Activated T-helper 1 cell treated with anti-CD3 and anti-CD28 coated beads, Interleukin-2, amount 50 U/mL, for 16 hours (primary cell): Measurements from ENCODE around the gene DNAJA3.

Source experiments
- DNase-seq, 2 donors: peaks; one replicate each; pipeline ENCODE4 v3.0.0-alpha.2; 2020; ENCODE audit warnings: low read depth in 1 of 2, low spot score in 1 of 2

The DNAJA3 gene

DNA sequence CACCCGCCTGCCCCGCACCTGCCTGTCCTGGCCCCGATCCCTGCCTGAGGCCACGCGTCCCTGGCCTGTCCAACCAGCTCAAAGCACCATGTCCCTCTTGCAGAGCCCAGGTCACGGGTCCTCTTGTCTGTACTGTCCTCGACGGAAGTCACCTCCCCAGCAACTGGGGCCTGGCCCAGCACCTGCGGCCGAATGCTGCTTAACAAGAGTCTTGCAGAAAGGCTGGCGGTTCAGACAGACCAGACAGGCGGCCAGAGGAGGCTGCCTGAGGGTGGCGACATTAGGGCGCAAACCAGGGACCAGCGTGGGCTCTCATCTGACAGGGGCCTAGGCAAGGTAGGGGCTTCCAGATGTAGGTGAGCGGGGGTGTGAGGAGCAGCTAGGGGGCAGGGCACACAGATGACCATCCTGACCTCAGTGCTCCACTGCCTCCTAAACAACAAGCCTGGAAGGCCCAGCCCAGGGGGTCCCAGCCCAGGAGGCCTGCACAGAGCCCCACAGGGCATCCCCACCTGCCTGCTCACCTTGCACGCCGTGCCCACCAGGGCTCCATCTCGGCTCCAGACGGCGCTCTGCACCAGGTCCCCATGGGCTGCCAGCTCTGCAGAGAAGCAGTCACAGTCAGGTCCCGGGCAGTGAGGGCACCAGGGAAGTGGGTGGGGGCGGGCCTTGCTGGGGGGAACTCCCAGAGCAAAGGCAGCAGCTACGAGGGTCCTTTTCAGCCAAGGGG is 20.5 kb upstream of the DNAJA3 start:
- DNase-seq, result no peak

DNA sequence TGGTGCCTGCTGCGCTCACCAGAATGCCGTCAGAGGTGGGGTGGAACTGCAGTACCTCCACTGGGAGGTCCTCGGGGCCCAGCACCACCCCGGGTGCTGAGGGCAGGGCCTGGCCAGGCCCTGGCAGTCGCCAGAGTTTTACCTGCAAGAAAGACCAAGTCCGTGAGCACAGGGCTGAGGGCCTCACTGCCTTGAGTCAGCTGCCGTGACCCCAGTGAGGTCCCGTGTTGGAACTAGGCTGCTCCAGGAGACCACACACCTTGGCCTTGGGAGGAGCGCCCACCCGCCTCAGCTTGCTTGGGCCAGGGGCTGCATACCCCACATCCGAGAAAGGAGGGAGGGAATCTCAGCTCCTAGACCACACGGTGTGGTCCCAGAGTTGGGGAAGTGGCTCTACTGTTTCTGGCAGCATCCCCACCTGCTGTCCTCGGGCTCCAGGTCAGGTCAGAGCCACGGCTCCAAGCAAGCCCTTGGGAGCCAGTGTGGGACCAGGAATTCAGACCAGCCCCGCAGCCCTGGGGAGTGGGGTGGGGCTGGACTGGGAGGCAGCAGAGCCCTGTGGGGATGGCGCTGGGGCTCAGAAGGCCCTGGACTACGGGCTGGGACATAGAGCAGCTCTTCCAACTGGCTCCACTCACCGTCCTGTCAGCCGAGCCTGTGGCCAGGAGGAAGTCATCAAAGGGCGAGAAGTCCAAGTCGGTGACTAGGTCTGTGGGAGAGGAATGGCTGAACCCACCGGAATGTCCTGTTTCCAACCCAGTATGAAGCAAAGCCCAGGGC is 17.9 kb upstream of the DNAJA3 start:
- DNase-seq, result no peak

DNA sequence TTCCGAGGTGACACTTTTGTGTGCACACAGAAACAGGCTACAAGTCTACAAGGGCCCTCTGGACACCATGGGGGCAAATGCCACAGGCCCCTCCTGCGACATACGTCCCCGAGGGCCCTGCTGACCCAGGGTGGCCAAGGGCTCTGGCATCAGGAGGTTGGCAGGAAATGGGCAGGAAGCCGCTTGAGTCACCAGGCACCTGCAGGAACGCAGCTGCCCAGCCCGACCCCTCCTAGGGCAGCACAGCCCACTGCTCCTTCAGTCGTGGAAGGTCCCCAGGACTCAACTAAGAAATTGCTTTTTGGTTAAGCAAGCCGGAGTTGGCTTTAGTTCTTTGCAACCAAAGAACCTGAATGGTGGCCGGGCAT is 17.4 kb upstream of the DNAJA3 start:
- no peak for DNase-seq

DNA sequence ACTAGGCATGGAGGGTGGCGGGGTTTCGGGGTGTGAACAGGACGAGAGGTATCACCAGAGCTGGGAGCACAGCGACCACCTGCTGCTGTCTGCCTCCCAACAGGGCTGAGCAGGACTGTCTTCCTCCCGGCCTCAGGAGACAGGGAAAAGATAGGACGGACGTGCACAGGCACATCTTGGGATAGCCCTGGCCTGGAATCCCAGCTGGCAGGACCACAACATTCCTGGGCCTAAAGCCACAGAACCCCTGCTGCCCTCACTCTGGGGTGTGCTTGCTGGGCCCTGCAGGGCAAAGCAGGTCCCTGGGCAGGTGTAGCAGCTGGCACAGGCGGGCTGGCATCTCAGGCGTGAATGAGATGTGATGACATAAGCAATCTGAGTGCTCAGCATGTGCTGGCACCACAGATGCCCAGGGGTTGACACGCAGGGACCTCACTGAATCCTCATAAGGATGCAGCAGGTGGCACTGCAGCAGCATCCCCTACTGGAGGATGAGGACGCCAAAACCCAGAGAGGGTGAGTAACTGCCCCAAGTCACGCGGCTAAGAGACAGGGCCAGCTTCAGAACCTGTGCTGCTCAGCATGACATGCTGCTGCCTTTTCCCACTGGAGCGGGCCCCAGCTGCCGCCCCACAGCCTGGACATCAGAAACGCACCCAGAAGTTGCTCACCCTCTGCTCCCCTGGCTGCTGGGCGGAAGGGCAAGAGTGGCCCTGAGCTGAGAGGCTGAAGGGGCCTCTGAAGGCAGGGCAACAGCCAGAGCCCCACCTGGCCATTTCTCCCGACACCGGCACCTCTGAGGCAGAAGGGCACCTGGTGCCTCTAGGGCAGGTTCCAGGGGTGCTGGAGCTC is 16.4 kb upstream of the DNAJA3 start:
- no peak for DNase-seq

DNA sequence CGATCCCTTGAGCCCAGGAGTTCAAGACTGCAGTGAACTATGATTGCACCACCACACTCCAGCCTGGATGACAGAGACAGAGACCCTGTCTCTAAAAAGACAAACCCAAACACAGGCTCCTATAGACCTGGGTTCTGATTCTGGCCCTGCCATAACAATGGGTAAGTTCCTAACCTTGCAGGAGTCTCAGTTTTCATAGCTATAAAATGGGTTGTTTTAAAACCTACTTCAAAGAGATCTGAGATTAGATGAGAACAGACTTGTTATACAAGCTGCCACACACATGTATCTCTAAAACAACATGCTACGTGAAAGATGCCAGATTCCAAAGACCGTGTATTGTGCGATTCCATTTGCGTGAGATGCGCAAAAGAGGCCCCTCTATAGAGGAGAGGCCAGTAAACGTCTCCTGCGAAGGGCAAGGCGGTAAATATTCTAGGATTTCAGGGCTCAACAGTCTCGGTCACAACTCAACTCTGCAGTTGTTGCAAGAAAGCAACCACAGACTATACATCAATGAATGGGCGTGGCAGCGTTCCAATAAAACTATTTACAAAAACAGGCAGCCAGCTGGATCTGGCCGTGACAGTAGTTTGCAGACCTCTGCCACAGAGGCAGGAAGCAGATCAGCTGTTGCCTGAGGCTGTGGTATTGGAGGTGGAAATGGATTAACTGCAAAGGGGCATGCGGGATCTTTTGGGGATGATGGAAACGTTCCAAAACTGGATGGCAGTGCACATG is 15.2 kb upstream of the DNAJA3 start:
- DNase-seq, result no peak

DNA sequence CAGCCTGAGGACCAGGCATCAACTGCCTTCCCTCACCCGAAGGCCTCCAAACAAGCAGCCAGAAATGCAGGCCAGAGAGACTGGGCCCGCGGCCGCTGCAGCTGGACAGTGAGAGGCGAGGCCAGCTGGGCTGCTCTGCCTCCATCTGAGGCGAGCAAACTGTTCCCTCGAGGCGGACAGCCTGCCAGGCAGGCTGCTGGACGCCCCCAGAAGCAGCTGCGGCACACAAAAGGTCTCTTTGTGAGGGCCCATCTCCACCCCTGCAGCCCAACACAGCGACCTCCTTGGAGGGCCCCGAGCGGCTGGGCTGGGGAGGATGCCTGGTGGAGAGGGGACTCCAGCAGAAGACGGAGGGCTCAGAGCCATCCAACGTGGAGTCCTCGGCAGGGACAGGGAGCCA is 14.0 kb upstream of the DNAJA3 start:
- no peak for DNase-seq

DNA sequence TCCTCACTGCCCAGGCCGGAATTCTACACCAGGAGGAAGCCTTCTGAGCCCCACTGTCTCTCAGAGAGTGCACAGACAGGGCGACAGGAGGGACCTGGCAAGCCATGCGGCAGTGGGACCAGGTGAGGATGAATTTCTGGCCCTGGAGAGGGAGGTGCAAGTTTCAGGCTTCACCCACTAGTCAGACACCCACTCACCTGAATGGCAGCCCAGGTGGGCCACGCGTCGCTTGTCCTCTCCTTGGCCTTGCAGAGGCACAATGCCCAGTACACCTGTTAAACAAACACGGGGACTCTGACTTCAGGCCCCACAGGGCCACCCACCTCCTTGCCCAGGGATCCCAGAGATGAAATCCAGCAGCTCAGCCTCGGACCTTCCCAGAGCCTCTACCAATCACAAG is 13.5 kb upstream of the DNAJA3 start:
- DNase-seq, result no peak

DNA sequence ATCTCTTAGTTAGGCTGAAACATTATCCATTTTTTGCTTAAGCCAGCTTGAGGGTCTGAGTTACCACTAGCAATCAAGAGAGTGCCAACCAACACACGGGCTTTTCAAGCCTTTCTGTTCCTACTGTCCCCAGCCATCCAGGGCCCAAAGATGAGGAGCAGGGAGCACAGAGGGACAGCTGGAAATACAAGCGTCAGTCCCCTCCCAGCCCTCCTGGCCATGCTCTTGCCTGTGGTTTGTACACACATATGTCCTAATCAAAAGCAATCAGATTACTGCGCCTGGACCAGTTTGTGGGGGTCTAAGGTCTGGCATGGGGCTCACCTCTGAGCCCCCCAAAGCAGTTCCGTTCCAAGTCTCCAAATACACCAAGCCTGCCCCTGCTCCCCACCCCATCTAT is 12.8 kb upstream of the DNAJA3 start:
- DNase-seq, result no peak

DNA sequence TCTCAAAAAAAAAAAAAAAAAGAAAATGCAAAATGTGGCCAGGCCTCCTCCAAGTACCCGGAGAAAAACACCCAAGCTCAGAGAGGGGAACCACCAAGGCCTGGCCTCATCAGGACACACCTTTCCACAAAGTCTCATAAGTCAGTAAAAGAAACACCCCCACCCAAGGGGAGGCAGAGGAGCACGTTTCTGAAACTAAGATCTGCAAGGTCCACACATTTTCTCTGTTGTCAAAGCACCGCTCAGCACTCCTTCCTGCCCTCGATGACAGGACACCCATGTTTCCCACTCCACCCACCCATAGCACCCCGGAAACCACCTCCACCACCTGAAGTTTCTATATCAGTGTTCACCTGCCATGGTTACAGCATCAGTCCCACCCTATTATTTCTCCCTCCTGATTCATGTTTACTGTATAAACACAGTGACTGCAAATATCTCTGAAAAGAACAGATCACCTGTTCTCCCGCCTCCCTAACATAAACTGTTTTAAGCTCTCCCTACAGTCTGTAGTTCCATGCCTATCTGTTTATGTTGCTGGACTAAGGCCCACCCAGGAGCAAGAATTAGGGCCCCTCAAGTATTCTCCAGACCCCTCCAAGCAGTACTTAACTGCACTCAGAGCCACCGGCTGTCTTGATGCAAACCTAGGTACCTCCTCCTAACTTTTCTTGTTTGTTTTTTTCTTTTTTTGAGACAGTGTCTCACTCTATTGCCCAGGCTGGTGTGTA is 11.3 kb upstream of the DNAJA3 start:
- peak; percentile 47 to 76 for DNase-seq

DNA sequence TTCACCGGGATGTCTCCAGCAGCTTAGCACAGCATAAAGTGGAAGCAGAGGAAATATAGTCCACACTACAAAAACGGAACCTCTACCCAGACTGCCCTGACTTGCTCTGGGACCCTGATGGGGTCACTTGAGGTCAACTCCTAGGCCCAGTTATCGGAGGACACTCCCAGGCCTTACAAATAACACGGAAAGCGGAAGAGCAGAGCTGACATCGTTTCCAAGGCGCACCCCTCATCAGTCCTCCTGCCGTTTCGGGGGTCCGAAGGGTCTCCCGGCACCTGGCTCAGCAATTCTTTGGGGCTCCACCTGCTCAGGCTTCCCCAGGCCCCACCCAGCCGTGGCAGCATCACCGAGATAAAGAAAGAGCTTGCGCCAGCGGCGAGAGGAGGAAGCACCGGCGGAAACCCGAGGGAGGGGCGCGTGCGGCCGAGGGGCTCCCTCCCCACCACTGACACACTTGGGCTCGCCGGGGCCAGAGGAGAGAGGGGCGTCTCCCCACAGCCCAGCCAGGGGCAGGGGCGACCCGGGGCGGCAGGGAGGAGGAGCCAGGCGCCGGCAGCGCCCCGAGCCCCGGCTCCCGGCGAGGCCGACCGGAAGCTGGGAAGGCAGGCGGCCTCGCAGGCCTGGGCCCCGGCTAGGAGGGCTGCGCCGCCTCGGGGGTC is 10.0 kb upstream of the DNAJA3 start:
- DNase-seq, result peak; percentile 37 to 44

DNA sequence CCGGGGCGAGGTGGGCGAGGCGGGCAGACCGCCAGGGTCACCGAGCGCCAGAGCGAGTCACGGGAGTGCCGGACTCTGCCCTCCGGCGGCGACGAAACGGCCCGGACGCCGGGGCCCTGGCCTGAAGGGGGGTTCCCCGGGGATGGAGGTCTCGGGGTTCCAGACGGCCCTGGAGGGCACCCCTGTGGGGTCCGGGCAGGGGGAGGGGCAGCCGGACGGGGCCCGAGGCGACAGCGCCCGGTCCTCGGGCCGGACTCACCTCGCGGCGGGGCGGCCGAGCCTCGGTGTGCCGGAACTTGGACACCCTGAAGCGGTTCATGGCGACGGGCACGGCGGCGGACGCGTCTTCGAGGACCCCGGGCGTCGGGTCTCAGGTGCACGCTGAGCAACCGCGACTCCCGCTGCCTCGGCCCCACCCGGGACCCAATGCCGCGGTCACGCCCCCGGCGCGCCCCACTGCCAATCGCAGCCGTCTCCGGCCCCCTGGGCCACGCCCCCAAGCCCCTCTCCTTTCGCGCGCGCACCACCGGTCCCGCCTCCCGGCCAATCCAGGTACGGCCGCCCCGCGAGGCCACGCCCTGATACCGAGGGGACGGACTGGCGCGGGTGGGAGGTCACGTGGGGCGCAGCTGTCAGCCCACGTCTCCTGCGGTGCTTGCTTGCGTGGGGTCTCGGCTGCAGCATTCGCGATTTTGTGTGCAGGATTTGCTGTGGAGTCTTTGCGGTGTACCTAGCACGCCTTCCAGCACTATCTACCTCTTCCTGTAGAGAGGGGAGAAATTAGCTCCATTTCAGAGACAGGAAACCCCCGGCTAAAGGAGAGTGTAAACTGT is 9.3 kb upstream of the DNAJA3 start, which contains the start of gene CORO7:
CORO7 (minus strand) TSS at position 397 of the 833 bp plus-strand sequence; CDS start at position 319, 78 bp downstream.
- DNase-seq, result peak; percentile 98 to 99

DNA sequence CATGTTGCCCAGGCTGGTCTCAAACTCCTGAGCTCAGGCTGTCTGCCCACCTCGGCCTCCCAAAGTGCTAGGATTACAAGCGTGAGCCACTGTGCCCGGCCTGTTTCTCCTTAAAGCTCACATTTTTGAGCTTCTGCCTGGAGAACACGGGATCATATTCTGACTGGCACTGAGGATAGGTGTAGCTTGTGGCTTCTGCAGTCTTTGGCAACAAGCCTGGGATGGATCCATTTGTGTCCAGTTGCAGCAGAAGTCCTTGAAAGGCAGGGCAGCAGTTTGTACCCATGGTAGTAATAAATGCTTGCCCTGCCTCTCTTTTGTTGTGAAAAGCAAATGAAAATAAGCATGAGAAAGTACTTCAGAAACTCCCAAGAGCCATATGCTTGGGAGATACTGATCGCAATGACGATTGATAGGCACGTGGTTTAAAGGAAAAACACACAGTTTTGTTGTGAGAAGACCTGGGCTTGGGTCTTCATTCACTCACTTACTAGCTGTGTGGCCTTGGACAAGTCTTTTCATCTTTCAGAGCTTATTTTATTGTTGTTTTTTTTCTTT is 6.2 kb upstream of the DNAJA3 start:
- DNase-seq, result no peak

DNA sequence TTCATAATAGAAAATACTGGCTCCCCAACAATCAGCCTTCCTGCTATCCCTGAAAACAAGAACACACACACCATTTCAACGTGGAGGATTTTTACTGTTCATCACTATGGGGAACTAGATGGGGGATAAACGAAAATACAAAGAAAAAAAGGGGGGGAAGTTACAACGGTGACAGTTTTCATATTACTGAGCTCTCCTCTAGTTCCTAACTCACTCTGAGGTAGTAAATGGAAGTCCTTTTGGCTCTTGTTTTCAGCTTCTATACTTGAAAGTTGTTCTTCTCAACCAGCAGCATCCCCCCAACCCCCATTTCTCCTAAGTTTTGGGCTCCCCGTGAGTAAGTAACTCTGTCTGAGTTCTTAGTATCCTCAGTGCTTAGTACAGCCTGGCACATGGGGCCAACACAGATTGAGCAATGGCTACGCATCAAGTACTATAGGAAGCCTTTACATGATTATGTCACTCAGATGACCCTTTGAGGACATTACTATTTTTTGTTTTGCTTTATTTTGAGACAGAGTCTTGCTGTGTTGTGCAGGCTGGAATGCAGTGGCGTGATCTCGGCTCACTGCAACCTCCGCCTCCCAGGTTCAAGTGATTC is 5.1 kb upstream of the DNAJA3 start:
- no peak for DNase-seq

DNA sequence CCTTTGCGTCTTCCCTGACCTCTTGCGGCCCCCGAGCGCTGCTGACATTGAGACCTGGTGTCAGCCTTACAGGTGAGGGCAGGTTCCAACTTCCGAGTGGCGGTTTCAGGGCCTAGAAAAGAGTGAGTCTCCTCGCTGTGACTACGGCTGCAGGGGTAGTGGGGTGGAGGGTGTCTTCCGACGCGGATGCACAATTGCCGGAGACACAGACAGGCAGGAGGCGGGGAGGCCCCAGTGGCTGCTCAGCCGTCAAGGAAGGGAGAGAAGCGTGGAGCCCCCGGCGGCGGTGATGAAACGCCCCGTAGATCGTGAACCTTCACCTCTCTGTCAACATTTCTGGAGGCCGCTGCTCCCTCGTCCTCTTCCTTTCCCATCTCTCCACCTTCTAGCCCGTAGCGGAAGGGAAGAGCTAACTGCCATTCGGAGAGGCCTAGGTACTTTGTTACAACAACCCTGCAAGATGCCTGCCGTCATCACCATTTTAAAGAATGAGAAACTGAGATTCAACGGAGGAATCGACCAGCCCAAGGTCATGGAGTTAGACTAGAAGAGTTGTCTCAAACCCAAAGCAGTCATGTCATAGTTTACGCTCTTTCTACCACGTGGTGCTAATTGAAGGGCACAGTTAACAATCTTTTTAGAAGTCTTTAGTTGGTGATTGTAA is 485 bp downstream of the DNAJA3 start:
- DNase-seq, result no peak

DNA sequence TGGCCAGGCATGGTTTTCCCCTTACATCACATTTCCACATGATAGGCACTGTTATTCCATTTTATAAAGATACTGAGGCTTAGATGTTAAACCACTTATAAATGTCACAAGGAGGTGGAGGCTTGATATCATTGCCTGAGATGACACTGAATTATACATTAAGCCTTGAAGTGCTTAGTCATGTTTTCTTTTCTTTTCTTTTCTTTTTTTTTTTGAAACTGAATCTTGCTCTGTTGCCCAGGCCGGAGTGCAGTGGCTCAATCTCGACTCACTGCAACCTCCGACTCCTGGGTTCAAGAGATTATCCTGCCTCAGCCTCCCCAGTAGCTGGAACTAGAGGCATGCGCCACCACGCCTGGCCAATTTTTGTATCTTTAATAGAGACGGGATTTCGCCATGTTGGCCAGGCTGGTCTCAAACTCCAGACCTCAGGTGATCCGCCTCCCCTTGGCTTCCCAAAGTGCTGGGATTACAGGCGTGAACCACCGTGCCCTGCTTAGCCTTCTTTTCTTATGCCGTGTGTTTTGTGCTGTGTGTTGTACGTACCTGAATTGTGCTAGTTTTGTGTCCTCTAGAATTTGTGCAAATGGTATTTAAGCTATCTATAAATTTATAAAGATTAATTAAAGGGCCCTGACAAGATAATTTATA is 1.2 kb downstream of the DNAJA3 start:
- no peak for DNase-seq

DNA sequence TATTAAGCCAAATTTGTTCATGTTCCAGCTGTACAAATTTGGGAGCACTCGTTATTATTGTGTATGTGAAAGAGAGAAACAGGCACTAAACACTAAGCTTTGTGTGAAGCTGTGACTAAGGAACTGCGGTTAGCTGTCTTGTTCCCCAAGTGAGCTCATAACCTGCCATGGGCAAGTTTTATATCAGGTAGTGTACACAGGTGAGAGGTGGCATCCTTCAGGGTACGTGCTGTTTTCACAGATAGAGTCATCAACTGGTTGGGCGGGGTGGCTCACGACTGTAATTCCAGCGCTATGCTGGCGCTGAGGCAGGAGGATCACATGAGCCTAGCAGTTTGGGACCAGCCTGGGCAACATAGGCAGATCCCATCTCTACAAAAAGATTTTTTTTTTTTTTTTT is 2.8 kb downstream of the DNAJA3 start:
- no peak for DNase-seq

DNA sequence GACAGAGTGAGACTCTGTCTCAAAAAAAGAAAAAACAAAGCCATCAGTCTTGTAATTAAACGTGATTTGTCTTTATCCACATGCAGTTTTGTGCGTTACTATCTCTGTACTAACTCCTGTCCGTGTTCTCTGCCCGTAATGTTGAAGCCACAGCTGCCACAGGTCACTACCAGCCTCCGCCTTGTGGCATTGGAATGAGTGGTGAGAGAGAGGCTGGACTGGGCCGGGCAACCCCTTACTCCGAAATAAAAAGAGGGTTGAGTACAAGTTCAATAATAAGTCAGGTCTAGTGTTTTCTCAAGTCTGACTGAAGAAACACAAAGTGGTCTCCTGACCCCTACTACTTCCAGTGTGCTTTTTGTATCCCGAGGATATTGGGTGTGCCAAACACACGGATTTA is 5.4 kb downstream of the DNAJA3 start:
- no peak for DNase-seq
